Measurements from ENCODE around the gene CUL4A.
A peak's percentile ranks its signal among the peaks of the same experiment; 100 is the strongest.

Gene CUL4A

GRCh38 chr13:113179374-113180230 lies 29.8 kb upstream of the CUL4A start:
- DNase-seq (ENCODE audit: low read depth) = no peak

DNA sequence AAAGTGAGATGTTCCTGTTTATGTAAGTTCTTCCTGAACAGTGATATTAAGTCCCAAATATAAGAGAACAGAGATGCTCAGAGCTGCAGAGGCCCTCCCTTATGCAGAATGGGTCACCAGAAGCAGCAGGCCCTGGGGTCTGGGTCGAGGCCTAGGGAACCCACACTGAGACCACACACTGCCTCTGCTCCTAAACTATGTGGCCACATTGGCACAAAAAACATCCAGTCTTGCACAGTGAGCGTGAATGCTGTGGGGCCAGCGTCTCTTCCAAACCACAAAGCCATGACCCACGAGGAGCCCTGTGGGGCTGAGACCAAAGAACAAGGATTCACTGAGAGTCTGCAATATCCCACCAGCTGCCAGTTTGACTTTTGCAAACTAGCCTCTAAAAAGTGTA lies 27.4 kb upstream of the CUL4A start:
- no peak for DNase-seq (ENCODE audit: low read depth)

GRCh38 chr13:113183450-113184129 lies 25.8 kb upstream of the CUL4A start:
- DNase-seq (ENCODE audit: low read depth) = no peak

GRCh38 chr13:113184568-113185440 lies 24.6 kb upstream of the CUL4A start:
- DNase-seq (ENCODE audit: low read depth) = no peak

GRCh38 chr13:113186061-113186900 lies 23.1 kb upstream of the CUL4A start:
- DNase-seq (ENCODE audit: low read depth) = no peak

GRCh38 chr13:113187263-113187669 lies 22.1 kb upstream of the CUL4A start:
- peak; percentile 55 for DNase-seq (ENCODE audit: low read depth)

- no peak for DNase-seq (ENCODE audit: low read depth)
Measured at GRCh38 chr13:113187883-113188665, 21.3 kb upstream of the CUL4A start.

DNA sequence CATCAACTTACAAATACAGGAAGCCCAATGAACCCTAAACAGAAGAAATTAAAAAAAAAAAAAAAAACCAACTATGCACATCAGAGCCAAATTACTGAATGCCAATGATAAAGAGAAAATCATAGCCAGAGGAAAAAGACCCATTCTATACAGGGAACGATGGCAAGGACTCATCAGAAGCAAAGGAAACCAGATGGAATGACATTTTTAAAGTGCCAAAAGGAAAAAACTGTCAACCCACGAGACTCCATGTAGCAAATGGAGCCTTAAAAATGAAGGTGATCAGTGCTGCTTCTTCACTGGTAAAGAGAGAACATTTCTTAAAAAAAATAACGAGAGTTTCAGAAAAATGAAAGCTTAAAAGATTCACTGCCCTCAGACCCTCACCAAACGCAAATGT lies 19.2 kb upstream of the CUL4A start:
- no peak for DNase-seq (ENCODE audit: low read depth)

GRCh38 chr13:113192279-113192678 lies 17.1 kb upstream of the CUL4A start:
- DNase-seq (ENCODE audit: low read depth) = no peak

DNA sequence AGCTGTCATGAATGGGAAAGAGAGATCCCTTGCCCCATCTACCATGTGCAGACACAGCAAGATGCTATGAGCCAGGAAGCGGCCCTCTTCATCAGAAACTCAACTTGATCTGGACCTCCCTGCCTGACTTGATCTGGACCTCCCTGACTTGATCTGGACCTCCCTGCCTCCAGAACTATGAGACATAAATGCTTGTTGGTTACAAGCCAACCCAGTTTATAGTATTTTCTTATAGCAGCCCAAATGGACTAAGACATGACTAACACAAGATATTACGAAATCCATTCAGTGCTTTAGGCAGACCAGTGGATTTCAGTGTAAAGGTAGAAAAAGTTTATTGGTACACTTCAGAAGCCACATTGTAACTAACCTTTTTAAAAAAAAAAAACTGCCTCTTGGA lies 16.5 kb upstream of the CUL4A start:
- no peak for DNase-seq (ENCODE audit: low read depth)

DNA sequence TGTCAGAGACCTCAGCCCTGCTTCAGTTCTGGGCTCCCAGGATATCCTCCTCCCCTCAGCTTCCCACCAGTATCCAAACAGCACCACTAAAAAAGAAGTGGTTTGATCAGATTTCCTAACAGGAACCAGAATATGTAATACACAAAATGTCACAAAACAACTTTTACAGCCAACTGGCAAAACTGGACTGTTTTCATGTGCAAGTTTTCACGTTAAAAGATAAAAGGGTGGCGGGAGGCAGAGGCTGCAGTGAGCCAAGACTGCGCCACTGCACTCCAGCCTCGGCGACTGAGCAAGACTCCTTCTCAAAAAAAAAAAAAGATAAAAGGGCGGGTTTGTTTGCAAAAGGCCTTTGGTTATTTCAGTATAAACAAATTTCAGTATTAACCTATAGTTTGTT lies 14.1 kb upstream of the CUL4A start:
- DNase-seq (ENCODE audit: low read depth) = no peak

- DNase-seq (ENCODE audit: low read depth) = no peak
Measured at GRCh38 chr13:113196970-113197737, 12.3 kb upstream of the CUL4A start.

DNA sequence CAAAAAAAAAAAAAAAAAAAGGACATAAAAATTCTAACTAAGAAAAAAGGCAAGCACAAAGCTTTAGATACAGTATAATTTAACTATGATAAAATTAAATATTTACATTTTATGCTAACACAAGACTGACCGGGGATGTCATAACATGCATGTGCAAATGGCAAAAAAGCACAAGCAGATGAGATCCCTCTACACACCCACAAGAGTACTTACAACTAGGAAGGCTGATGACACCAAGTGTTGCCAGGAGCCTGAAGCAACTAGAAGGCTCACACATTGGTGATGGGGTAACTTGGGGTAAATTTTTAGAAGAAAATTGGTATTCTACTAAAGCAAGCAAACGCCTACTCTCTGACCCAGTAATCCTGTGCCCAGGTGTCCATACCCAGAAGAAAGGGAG lies 7.6 kb upstream of the CUL4A start:
- no peak for DNase-seq (ENCODE audit: low read depth)

DNA sequence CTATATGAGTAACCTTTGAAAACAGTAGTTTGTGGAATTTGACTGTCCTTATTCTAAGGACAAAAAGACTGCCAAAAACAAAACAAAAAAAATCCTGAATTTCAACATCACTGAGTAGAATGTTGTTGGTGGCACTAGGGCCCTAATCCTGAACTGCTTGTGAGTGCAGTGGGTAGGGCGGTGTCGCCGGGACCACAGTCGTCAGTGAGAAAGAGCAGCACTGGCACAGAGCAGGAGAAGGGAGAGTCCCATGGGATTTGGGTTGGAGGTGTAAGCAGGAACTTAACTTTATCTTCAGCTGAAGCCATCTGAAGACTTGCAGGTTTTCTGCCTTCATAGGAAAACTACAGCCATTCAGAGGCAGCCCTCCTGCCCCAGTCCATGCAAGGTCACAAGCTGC lies 6.5 kb upstream of the CUL4A start:
- DNase-seq (ENCODE audit: low read depth) = no peak

GRCh38 chr13:113203507-113204377 lies 5.7 kb upstream of the CUL4A start:
- no peak for DNase-seq (ENCODE audit: low read depth)

GRCh38 chr13:113204378-113204734 lies 5.1 kb upstream of the CUL4A start:
- DNase-seq (ENCODE audit: low read depth) = no peak

DNA sequence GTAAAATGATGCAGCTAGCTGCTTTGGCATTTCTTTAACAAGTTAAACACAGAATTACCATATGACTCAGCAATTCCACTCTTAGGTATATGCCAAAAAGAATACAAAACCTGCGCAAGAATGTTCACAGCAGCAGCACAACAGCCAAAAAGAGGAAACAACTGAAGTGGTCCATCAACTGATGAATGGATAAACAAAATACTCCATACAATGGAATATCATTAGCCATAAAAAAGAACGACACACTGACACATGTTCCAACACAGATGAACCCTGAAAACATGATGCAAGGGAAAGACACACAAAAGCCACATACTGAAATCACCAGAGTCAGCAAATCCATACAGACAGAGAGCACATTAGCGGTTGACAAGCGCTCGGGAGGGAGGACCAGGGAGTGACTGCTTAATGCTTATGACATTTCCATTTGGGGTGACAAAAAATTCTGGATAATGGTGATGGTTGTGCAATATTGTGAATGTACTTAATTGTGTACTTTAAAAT lies 3.9 kb upstream of the CUL4A start:
- no peak for DNase-seq (ENCODE audit: low read depth)

GRCh38 chr13:113207460-113207859 lies 2.0 kb upstream of the CUL4A start:
- no peak for DNase-seq (ENCODE audit: low read depth)

DNA sequence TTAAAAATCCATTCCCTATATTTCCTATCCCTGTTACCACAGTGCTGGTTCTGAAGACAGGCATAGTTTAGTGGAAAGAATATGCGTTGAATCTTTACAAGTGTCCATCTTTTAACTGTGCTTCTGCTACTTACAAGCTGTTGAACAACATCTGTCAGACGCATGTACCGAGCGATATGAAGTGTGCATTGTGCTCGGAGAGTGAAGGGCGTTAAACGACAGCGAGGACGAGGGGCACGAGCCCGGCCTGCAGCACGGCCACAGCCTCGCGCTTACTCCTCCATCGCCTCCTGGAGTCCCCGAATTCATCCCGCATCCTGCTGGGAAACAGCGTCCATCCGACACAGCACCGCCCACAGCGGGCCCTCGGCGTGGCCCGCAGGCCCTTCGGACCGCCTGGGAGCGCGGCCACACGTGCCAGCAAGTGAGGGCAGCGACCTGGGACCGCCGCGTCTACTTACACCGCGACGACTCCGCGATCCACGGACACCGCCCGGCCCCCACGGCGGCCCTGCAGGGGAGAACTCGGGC lies 1.5 kb upstream of the CUL4A start:
- no peak for DNase-seq (ENCODE audit: low read depth)

Measured in activated T-cell treated with anti-CD3 and anti-CD28 coated beads for 24 hours (primary cell).